Kidney (tissue), 14 donors: ENCODE data around the gene C19orf25. TPM values are rescaled to one million over a fixed set of nuclear protein-coding genes. Genes with fewer than 3 reads are reported as not detected.
A peak's percentile ranks its signal among the peaks of the same experiment; 100 is the strongest.

Experiments used
- DNase-seq, 5 donors: peaks; one replicate each; pipeline ENCODE4 v3.0.0-alpha.2; 2013 to 2020
- FAIRE-seq: peaks from 2 replicates; lab custom pipeline; 2012; peaks lifted over from hg19 to GRCh38; lab: Jason Lieb, UNC
- H3K27ac ChIP-seq, 2 donors: one replicate each; pipeline ENCODE4 v1.7.0; 2013; ENCODE audit warnings: low read depth in 2 of 2, low read length in 2 of 2, inconsistent platforms in 1 of 2
- H3K27me3 ChIP-seq: one replicate; pipeline ENCODE4 v1.7.1; 2013; ENCODE audit warnings: low read length, inconsistent platforms; ENCODE audit not compliant: control insufficient read depth, insufficient read depth
- H3K36me3 ChIP-seq, 3 donors: one replicate each; pipeline versions ENCODE4 v1.7.0 to v1.7.1; 2013; ENCODE audit warnings: low read length in 3 of 3, control low read depth in 1 of 3, inconsistent platforms in 1 of 3; ENCODE audit not compliant: insufficient read depth in 3 of 3, control insufficient read depth in 2 of 3
- H3K4me1 ChIP-seq, 3 donors: one replicate each; pipeline versions ENCODE4 v1.7.0 to v1.7.1; 2013; ENCODE audit warnings: low read length in 3 of 3, inconsistent platforms in 1 of 3, low read depth in 1 of 3; ENCODE audit not compliant: control insufficient read depth in 2 of 3, insufficient read depth in 2 of 3
- H3K4me3 ChIP-seq, 3 donors: one replicate each; pipeline versions ENCODE4 v1.7.0 to v1.8.1; 2013; ENCODE audit warnings: low read length in 3 of 3, control low read depth in 1 of 3, inconsistent platforms in 1 of 3
- H3K9ac ChIP-seq, 3 donors: one replicate each; pipeline versions ENCODE4 v1.7.0 to v1.7.1; 2013; ENCODE audit warnings: low read length in 3 of 3, control low read depth in 1 of 3, inconsistent platforms in 1 of 3
- H3K9me3 ChIP-seq, 3 donors: one replicate each; pipeline versions ENCODE4 v1.7.0 to v1.7.1; 2013; ENCODE audit warnings: low read length in 3 of 3, control low read depth in 1 of 3, inconsistent platforms in 1 of 3; ENCODE audit not compliant: control insufficient read depth in 2 of 3, insufficient read depth in 1 of 3
- intact Hi-C: fragments of 100-400 bp; cut with DNase I; formaldehyde crosslinking; loops from one replicate; pipeline ENCODE4 v1.11.1; 2022
- polyA plus RNA-seq: library from polyadenylated mRNA; stranded (reverse); fragments of 350-450 nt; fragmentation: Illumina TruSeq; extraction: RNeasy Lipid Tissue Mini Kit (QIAGEN cat#74804); gene quantifications from one replicate; pipeline ENCODE4 v1.2.3, GENCODE V29; 2014; ENCODE audit warnings: low read depth, low replicate concordance; ENCODE audit not compliant: insufficient read depth
- total RNA-seq: library from RNA; stranded (reverse); fragmentation: NEBNext Ultra II Directional; extraction: Animal tissue kit (Norgen Biotek cat#: 25700); gene quantifications from one replicate; pipeline ENCODE4 v1.2.1, GENCODE V29; 2021
- TF ChIP-seq, protein P1 (sequence below): IDR thresholded peaks from 3 replicates; pipeline ENCODE4 v1.5.1; 2012; ENCODE audit warnings: mild to moderate bottlenecking, moderate library complexity, borderline replicate concordance; ENCODE audit not compliant: insufficient read depth; ENCODE audit errors: extremely low read depth
- donor health status: control.
- donor health status: control.
- donor health status: control.
- donor health status: control.
- donor health status: control.
- donor health status: DM: yes; HTN: yes; CAD: no.
- donor health status: Normal renal cell carcinoma (clear cell type).

Gene C19orf25
- total and polyA plus RNA-seq, 2 donors from 2014 or later = 32.5 to 50.9 TPM

- no peak overlapping the region for H3K4me3 ChIP-seq
- H3K9ac ChIP-seq = no peak overlapping the region
- H3K4me1 ChIP-seq = no peaks in the 10 kb centered on the region
- TF ChIP-seq, protein P1, sequence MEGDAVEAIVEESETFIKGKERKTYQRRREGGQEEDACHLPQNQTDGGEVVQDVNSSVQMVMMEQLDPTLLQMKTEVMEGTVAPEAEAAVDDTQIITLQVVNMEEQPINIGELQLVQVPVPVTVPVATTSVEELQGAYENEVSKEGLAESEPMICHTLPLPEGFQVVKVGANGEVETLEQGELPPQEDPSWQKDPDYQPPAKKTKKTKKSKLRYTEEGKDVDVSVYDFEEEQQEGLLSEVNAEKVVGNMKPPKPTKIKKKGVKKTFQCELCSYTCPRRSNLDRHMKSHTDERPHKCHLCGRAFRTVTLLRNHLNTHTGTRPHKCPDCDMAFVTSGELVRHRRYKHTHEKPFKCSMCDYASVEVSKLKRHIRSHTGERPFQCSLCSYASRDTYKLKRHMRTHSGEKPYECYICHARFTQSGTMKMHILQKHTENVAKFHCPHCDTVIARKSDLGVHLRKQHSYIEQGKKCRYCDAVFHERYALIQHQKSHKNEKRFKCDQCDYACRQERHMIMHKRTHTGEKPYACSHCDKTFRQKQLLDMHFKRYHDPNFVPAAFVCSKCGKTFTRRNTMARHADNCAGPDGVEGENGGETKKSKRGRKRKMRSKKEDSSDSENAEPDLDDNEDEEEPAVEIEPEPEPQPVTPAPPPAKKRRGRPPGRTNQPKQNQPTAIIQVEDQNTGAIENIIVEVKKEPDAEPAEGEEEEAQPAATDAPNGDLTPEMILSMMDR = no peak
- FAIRE-seq (no peak), DNase-seq (peak in 1 of 5 donors; percentile 71)
- H3K27ac ChIP-seq = no peak overlapping the region
- no peaks in the 10 kb centered on the region for H3K9me3 ChIP-seq
- H3K27me3 ChIP-seq = peaks cover 25% of the 10 kb centered on the region
- H3K36me3 ChIP-seq = no peaks in the 10 kb centered on the region
- intact Hi-C loops = no loop called here
Observed at GRCh38 chr19:1450735-1451731, 28.0 kb downstream of the C19orf25 start.

GRCh38 chr19:1449467-1450442 is 29.3 kb downstream of the C19orf25 start, which contains the start of gene APC2:
Gene APC2, plus strand, starts transcription at chr19:1450121. Its CDS starts 2,881 bp downstream, at chr19:1453002.
- DNase-seq = peak in 2 of 5 donors; percentile 65 to 88

GRCh38 chr19:1447944-1448343 is 31.1 kb downstream of the C19orf25 start:
- Histone ChIP-seq H3K9ac (no peak overlapping the region), H3K36me3 (no peaks in the 10 kb centered on the region), H3K4me1 (peaks cover 0 to 6% (median 0%) of the 10 kb centered on the region in 3 donors), H3K27me3 (peaks cover 24% of the 10 kb centered on the region), H3K27ac (no peak overlapping the region), H3K9me3 (no peaks in the 10 kb centered on the region), H3K4me3 (no peak overlapping the region)
- TF ChIP-seq, protein P1 = no peak
- intact Hi-C loops = no loop called here
- DNase-seq (peak in 1 of 5 donors; percentile 41), FAIRE-seq (no peak)

More at GRCh38 chr19:1449467-1450442, 29.3 kb downstream of the C19orf25 start, which contains the start of gene APC2:
- no peak within 1 kb of the TSS for H3K9ac ChIP-seq
- TF ChIP-seq, protein P1 = no peak
- H3K36me3 ChIP-seq = no peaks in the 10 kb centered on the region
- H3K9me3 ChIP-seq = no peaks in the 10 kb centered on the region
- no peak for FAIRE-seq
- H3K4me3 ChIP-seq = no peak within 1 kb of the TSS
- H3K4me1 ChIP-seq = peaks cover 0 to 6% (median 0%) of the 10 kb centered on the region in 3 donors
- no peak within 1 kb of the TSS for H3K27ac ChIP-seq
- H3K27me3 ChIP-seq = peaks cover 25% of the 10 kb centered on the region
- intact Hi-C loops = no loop called here
